K562 (cell line): ENCODE data around the gene SRBD1.

ENCODE experiments used
- MNT ChIP-seq, 2 experiments: fragments of 450-650 bp; conservative IDR thresholded peaks; 2 replicates each; pipeline ENCODE4 v1.6.1; 2017; ENCODE audit warnings: mild to moderate bottlenecking in 2 of 2, moderate library complexity in 2 of 2
- PCBP2 ChIP-seq: fragments of 200-400 bp; formaldehyde crosslinking; IDR thresholded peaks from 2 replicates; pipeline ENCODE4 v1.6.1; 2018; ENCODE audit warnings: low read length, low read depth, mild to moderate bottlenecking, moderate library complexity; ENCODE audit not compliant: poor library complexity, severe bottlenecking
- SRSF9 ChIP-seq: fragments of 200-400 bp; formaldehyde crosslinking; IDR thresholded peaks from 2 replicates; pipeline ENCODE4 v1.6.1; 2017; ENCODE audit warnings: low read depth, low read length, borderline replicate concordance
- ZBTB5 ChIP-seq: fragments of 450-650 bp; IDR thresholded peaks from 2 replicates; pipeline ENCODE4 v1.6.1; 2017; ENCODE audit warnings: antibody characterized with exemption

GRCh38 chr2:45388541-45389100 is 222.4 kb downstream of the SRBD1 start:
- no peak for TF ChIP-seq ZBTB5
- TF ChIP-seq PCBP2 = no peak
- no peak for TF ChIP-seq MNT (conservative IDR thresholded peaks at IDR 0.05)
- no peak for TF ChIP-seq SRSF9
